GF-D8 (cell line): ENCODE results near the gene TIAL1.
"Not testable (repeated sequence)": the region's sequence is repeated elsewhere in the genome, so short reads cannot be mapped to it uniquely, and the experiment has no call there.

ENCODE experiments used
- DNase-seq: peaks from one replicate; lab custom pipeline; 2025; lab: John Stamatoyannopoulos, UW

Gene TIAL1

DNA sequence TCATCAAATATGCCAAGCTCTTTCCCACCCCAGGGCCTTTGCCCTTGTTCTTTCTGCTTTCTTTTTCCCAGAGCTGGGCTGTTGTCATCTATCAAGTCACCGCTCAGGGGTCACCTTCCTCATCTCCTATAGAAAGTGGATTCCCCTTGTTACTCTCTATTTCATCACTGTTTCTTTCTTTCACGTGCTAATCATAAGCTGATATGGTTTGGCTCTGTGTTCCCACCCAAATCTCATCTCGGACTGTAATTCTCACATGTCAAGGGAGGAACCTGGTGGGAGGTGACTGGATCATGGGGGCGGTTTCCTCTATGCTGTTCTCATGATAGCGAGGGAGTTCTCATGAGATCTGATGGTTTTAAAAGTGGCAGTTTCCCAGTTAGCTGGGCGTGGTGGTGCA lies 17.0 kb upstream of the TIAL1 start:
- no peak for DNase-seq

DNA sequence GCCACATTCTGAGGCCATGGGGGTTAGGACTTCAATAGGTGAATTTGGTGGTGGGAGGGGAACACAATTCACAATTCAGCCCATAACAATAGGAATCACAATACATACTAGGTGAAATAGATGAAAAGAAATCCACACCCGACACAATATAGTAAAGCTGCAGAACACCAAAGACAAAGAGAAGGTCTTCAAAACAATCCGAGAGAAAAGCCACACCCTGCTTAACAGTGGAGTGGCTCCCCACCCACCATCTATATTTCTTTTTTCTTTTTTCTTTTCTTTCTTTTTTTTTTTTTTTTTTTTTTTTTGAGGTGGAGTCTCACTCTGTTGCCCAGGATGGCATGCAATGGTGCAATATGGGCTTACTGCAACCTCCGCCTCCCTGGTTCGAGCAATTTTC lies 14.7 kb upstream of the TIAL1 start:
- no peak for DNase-seq

DNA sequence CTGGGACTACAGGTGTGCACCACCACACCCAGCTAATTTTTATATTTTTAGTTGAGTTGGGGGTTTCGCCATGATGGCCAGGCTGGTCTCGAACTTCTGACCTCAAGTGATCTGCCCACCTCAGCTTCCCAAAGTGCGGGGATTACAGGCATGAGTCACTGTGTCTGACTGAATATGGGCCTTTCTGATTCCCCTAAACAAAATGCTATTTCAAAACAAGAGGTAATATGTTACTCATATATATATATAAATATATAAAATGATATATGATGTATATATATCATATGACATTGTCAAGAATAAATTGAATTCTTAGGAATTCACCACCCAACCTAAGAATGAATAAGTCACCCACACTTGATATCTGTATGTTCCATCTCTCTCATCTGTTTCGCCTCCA lies 12.8 kb upstream of the TIAL1 start:
- no peak for DNase-seq

DNA sequence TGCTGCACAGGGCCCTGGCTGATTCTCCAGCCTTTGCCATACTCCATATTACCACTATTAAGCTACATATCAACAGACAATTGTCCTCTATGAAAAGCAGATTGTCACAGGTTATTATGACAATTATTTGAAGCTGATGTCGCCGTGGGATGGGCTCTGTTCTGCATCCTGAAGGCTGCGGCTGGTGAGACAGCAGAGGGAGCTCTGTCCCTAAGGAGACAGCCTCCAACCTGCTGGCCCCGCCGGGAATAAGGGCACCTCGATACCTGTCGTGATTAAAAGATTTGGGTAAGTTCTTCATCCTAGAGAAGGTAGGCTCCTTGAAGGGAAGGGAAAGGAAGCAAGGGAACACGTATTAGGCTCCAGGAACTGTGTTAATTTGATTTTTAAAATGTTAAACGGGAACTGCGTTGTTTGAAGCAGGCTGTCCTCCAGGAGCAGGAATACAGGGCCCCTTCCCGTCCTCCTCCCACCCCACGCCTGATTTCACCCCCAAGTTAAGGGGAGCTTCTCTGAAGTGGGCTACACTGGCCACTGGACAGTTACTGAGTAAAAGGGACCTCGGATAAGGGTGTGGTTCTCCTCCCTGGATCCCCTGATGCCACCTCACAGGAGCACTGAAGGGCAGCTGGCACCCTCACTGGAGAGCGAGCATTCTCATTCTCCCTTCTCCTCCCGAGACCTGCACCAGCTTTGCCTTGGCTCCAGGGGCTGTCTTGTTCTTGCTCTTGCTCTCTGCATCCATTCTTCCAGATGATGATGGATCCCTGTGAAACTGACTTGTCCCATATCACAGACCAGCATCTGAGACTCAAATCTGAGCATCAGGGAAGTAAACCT lies 11.8 kb upstream of the TIAL1 start:
- DNase-seq = no peak

DNA sequence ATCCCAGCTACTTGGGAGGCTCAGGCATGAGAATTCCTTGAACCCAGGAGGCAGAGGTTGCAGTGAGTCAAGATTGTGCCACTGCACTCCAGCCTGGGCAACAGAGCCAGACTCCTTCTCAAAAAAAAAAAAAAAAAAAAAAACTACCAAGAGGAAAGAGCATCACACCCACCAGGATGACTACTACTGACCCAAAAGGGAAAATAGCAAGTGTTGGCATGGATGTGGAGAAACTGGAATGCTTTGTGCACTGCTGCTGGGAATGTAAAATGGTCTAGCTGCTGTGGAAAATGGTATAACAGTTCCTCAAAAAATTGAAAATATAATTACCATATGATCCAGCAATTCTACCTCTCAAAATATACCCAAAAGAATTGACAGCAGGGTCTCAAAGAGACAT lies 7.7 kb upstream of the TIAL1 start:
- no peak for DNase-seq

DNA sequence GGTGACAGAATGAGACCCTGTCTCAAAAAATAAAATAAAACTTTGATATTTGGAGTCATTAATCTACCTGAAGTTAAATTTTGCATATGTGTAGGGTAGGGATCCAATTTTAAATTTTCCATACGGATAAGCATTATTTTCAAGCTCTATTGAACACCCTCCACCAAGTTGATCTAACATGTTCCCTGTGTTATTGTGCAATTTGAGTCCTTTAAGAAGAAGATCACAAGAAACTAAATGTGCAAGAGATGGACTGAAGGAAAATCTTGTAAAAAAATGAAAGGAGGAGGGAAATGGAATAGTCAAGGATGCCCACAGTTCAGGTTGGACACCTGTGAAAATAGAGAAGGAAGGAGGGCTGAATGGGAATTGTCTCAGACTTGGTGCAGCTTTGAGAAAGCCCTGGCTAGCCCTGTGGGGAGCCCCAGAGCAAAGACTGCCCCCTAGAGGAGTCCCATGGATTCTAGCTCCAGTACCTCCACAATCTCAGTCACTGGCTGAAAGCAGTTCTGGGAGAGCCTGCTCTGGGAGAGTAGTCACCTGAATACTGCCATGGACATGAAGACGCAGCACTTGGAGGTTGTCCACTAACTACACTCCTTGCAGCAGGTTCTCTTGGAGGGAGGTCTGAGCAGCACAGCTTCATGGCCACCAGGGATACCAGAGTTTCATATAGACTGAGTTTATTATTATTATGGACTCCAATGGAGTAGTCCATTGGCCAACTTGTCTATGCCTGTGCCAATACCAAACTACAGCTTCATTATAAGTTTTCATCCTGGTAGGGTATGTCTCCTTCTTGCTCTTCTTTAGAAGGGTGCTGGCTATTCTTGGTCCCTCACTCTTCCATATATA lies 5.7 kb upstream of the TIAL1 start:
- DNase-seq = no peak

DNA sequence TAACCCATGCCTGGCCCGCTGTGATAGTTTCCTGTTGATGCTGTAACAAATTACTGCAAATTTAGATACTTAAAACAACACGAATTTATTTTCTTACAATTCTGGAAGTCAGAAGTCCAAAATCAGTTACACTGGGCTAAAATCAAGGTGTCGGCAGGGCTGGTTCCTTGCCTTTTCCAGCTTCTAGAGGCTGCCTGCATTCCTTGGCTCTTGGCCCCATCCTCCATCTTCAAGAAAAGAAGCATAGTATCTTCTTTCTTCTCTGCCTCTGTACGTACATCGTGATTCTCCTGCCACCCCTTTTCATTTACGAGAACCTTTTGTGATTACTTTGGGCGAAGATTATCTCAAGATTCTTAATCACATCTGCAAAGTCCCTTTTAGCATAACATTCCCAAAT lies 1.6 kb upstream of the TIAL1 start:
- DNase-seq = no peak

DNA sequence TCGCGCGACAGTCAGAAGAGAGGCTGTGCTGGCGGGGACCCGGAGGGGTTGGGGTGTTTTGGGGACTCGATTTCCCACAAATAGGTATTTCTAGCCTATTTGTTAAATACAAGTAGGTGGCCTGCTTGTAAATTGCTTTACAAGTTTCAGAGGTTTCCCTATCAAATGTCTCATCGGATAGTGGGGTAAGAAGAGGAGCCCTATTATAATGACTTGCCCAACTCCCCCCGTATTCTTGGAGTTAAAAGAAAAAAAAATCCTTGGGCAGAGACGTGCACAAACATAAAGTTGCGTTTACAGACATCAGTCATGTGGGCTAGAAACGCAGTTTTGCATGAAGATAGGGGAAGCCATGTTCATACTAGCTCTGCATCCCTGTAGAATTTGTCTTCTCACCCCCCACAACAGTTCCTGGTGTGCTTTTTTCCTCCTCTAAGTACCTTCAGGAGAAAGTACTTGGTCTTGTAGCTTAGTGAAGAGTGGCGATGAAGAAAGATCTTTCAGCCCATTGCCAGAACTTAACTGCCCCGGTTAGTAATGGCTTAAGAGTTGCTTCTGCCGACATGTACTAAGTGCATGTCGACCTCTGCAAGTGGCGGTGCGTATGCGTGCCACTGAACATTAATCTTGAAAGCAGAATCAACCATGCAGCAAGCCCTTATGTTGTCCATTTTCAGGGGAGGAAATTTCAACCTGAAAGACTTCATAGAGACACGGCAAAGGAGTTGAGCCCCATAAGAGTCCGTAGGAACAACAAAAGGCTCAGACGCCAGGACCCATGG lies 832 bp upstream of the TIAL1 start:
- no peak for DNase-seq

DNA sequence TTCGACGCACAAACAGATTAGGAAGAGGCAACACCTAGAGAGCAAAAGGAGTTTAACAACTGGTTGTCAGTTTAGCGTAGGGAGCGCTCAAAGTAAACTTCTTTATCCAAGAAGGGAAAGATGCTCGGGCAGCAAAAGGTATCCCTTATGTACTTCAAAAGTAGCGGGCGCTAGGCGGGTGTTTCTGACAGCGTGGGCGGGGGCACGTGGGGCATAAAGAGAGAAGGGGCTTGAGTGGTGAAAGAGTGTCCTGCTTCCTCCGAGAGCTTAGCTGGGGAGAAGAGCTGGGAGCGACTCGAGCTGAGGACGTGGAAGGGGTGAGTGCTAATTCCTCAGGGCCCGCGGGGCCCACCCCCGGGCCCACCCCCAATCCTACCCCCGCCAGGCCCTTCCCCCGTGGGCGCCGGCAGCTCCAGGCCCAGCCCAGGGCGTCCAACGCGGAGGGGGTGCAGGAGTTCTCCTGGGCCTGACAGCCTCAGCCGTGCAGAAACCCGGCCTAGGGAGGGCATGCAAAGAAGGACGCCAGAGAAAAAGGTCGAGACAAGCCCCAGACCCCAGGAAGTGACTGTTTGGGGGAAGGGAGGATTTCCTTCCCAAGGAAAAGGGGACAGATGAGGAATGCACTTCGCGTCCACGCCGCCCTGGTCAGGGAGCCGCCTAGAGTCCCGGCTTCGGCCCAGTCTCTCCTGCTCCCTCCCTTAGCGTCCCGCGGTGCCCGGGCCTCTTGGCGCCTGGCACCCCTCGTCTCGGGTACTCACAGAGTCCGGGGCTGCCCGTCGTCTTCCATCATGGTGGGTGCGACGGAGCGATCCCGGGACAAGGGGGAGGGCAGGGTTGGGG lies 868 bp downstream of the TIAL1 start:
- DNase-seq = no peak

DNA sequence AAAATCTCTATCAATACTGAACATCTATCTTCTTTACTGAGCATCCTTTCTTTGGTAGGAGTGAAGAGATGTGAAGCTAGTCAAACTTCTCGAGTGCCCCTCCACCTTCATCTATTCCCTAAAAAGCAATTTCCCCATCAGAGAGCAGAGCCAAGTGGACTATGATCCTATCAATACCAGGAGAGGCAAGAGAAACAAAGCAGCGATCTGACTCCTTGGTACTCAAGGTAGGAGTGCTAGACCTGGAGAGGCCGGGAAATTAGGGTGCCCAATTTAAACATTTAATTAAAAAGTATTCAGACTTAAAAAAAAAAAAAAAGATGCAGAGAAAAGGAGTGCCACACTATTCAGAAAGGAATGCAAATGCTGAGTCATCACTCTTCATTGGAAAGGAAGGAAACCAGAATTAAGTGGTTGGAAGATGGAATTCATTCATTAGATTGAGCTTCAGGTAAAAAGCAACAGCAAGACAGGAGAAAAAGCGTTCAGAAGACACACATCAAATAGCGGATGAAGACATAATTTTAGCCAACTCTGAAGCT lies 1.6 kb downstream of the TIAL1 start:
- DNase-seq = no peak

DNA sequence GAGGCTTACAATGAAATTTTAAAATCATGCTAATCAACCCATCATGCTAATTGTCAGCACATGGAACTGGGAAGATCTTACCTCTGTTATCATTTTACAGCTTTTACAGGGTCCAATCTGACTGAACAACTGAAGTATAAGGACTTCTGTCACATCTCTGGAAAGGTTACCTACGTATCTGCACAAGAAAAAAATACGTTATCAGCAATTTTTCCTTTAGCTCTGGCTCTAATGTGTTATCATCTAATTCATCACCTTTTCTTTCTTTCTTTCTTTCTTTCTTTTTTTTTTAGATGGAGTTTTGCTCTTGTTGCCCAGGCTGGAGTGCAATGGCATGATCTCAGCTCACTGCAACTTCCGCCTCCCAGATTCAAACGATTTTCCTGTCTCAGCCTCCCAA lies 8.7 kb downstream of the TIAL1 start:
- DNase-seq = no peak

DNA sequence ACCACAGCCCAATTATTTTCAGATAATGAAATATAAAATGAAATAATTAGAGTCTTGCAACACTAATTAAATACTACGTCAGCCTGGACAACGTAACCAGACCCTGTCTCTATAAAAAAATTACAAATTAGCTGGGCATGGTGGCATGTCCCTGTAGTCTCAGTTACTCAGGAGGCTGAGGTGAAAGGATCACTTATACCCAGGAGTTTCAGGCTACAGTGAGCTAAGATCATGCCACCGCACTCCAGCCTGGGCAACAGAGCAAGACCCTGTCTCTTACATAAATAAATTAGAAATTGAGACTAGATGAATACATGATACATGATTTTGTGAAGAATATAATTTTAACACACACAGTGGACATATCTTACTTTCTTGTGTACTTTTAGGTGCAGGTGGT lies 18.4 kb downstream of the TIAL1 start:
- DNase-seq = no peak

DNA sequence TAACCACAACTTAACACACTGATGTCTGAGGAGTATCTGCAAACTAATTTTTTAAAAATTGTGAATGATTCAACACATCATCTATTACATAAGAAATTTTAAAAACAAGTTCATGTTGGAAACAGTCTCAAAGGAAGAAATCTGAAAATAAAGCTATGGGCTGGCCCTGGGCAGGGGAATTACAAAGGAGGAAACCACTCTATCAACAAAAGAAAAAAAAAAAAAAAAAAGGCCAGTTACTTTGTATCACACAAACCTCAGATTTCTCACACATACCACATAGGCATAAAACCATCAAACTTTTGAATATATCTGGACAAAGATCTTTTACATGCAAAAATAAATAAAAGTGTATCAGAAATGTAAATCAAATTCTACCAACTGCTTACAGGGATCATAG lies 20.8 kb downstream of the TIAL1 start:
- no peak for DNase-seq

DNA sequence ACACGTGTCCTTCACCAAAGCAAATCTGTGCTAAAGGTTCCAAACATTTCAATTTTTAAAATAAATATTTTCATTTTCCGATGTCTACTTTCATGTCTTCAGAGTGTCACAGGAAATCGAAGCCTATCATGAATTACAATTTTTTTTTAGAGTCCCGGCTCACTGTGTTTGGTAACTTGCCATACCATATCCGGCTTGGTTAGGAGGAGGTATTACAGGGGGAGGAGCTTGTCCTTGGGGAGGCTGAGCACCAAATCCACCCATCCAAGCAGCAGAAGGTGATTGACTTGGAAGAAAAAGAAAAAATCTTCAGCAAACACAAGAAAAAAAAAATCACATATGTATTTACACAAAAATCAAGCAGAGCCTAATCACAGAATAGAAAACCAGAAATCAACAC lies 21.3 kb downstream of the TIAL1 start:
- DNase-seq = no peak

DNA sequence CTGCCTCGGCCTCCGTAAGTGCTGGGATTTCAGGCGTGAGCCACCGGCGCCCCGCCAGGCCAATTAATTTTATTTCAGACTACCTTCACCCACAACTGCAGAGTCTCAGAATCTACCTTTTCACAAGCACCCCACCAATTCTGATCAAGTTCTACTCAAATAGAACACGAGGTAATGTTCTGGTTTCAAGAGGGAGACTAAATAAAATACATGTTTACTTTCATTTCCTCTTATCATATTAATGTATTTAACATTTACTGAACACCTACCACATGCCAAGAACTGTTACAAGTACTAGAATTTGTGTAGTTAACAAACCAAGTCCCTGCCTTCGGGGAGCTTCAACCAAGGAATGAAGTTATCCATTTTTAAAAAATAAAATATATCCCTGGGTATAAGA lies 28.8 kb downstream of the TIAL1 start:
- DNase-seq = no peak

DNA sequence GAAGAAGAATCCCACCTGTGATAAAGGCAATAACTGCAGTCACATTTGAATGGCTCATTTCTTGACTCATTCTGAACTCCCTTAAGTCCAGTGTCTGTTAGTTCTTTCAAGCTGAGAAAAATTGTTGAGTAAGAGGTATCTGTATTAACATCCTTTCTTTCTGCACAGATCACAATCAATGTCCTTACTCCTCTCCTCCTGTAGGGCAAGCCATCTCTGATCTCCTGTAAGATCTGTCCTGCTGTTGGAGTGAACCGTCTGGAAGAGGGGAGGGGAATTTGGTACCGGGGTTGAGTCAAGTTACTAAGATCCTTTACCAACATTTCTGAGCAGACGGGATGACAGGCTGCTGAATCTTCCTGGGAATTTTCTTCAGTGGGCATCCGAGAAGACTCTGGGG lies 34.7 kb downstream of the TIAL1 start:
- no peak for DNase-seq

DNA sequence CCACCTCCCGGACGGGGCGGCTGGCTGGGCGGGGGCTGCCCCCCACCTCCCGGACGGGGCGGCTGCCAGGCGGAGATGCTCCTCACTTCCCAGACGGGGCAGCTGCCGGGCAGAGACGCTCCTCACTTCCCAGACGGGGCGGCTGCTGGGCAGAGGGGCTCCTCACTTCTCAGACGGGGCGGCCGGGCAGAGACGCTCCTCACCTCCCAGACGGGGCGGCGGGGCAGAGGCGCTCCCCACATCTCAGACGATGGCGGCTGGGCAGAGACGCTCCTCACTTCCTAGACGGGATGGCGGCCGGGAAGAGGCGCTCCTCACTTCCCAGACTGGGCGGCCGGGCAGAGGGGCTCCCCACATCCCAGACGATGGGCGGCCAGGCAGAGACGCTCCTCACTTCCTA lies 37.3 kb downstream of the TIAL1 start:
- DNase-seq = not testable (repeated sequence)

DNA sequence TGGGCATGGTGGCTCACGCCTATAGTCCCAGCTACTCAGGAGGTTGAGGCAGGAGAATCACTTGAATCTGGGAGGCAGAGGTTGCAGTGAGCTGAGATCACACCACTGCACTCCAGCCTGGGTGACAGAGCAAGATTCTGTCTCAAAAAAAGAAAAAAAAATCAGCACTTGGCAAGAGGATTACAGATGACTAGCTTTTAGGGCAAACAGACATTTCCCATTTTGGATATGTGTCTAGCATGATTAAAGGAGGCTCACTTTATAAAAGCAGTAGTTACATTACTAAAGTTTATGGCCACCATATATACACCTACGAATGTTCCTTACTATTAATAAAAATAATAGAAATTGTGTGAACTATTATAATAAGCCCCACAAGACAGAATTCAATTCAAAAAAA lies 40.7 kb downstream of the TIAL1 start:
- DNase-seq = not testable (repeated sequence)

DNA sequence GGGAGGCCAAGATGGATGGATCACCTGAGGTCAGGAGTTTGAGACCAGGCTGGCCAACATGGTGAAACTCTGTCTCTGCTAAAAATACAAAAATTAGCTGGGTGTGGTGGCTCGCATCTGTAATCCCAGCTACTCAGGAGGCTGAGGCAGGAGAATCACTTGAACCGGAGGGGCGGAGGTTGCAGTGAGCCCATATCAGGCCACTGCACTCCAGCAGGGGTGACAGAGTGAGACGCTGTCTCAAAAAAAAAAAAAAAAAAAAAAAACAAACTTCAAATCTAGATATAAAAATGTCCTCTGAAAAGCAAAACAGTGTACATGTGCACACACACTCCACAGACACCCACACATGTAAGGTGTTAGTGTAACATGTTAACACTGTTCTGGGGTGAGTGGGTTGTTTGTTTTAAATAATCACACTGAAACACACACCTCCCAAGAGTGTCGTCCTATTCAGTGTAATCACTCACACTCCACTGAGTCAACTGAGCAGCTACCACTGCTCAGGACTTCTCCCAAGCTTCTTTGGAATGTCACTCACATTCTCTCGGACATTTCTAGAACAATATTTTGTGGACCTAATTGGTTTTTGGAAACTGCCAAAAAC lies 41.5 kb downstream of the TIAL1 start:
- DNase-seq = no peak

DNA sequence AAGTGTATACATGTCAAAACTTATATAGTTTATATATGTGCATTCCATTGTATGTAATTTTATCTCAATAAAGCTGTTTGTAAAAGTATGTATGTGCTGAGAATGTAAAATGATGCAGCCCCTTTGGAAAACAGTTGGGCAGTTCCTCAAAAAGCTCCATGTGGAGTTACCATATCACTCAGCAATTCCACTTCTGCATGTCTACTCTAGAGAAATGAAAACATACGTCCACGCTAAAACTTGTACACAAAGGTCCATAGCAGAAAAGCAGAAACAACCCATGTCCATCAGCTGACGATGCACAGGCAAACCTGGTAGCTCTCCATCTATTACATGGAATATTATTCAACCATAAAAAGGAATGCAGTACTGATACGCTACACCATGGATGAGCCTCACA lies 45.9 kb downstream of the TIAL1 start:
- DNase-seq = no peak
